HTR-8/SVneo (cell line): ENCODE data around the gene TDRD5.

Experiments used
- DNase-seq: peaks from one replicate; pipeline ENCODE4 v3.0.0; 2011; ENCODE audit warnings: low spot score, mixed read lengths; ENCODE audit not compliant: insufficient read length
- FAIRE-seq: peaks from 2 replicates; lab custom pipeline; 2011; peaks lifted over from hg19 to GRCh38; lab: Jason Lieb, UNC

Gene TDRD5

DNA sequence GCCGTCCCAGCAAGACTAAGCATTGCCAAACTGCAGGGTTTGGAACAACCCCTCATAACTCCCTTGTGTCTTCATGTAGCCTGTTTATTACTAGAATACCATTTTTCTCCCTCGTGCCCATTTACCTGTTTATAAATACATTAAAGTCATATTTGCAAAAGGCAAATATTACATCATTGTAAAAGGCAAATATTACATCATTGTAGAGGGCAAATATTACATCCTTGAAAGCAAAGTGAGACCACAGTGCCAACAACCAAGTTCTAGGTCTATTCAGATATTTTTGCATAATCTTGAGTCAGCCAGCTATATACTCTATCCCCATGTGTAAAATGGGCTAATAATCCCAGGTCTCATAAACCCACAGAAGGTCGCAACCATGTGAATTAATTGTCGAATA, 140.0 kb downstream of the TDRD5 start:
- no peak for FAIRE-seq

More for the DNA sequence above, 140.0 kb downstream of the TDRD5 start:
- no peak for DNase-seq
